ENCODE measurements around the gene TEKTIP1. TPM values are rescaled to one million over a fixed set of nuclear protein-coding genes. Genes with fewer than 3 reads are reported as not detected.

The TEKTIP1 gene
- total and polyA plus RNA-seq, 2 donors (not counting 1 experiment from before 2014, with no cell fraction given): 6.3 to 17.3 TPM

GRCh38 chr19:3573858-3574637, 35.1 kb downstream of the TEKTIP1 start:
- Histone ChIP-seq H3K9me3 (ENCODE audit: control extremely low read depth in 1 of 3, control insufficient read depth in 2 of 3, insufficient read depth in 1 of 3, low read length in 2 of 3) (peaks cover 0 to 15% (median 0%) of the 10 kb centered on the region in 3 donors), H2AFZ (ENCODE audit: insufficient read depth, low read depth, low read length, poor library complexity, severe bottlenecking) (no peak overlapping the region), H3K79me2 (ENCODE audit: control insufficient read depth, insufficient read depth, low read length) (no peaks in the 10 kb centered on the region), H3K4me1 (ENCODE audit: control insufficient read depth in 2 of 2, insufficient read depth in 2 of 2, low read length in 2 of 2) (peaks cover 12 to 18% of the 10 kb centered on the region in 2 donors), H3K27me3 (replicated peaks in 1 of 4; ENCODE audit: control extremely low read depth in 1 of 4, control insufficient read depth in 3 of 4, insufficient read depth in 4 of 4, low read length in 3 of 4) (no peaks in the 10 kb centered on the region), H3K36me3 (replicated peaks in 1 of 2; ENCODE audit: control extremely low read depth in 1 of 2, control insufficient read depth in 1 of 2, extremely low read depth in 1 of 2, insufficient read depth in 2 of 2, low read length in 1 of 2) (no peaks in the 10 kb centered on the region), H3K27ac (ENCODE audit: low read length in 2 of 2) (no peak overlapping the region), H3K4me3 (ENCODE audit: control extremely low read depth in 1 of 5, extremely low read depth in 1 of 5, insufficient read depth in 1 of 5, low read depth in 2 of 5, low read length in 4 of 5) (peak overlapping the region in 4 of 5 experiments; percentile 72 to 79 (median 74)), H4K20me1 (ENCODE audit: control insufficient read depth, insufficient read depth, low read length, poor library complexity, severe bottlenecking) (peaks cover 7% of the 10 kb centered on the region), H3K9ac (ENCODE audit: low read length) (peak overlapping the region; percentile 76), H3K4me2 (replicated peaks; ENCODE audit: low read depth, low read length, poor library complexity, severe bottlenecking) (peak overlapping the region; percentile 100)
- ChIA-PET CTCF (interaction anchor here (0.6 to 1.0 kb wide), 2 partner anchors 20 to 830 kb away, joined by 3 to 5 read pairs; no protein-coding TSS in a partner anchor), POLR2A (no interaction called here)
- peaks cover 16% of the 10 kb centered on the region for H3K4me1 Mint-ChIP-seq
- 67% methylated on average over 49 of the region's 55 CpGs for WGBS (ENCODE audit: insufficient coverage)
- intact Hi-C loops (cut with micrococcal nuclease): loop anchor here (5.0 kb wide), 1 partner anchor 188 kb away; the partner anchor contains the start of genes APBA3 and MRPL54
- TF ChIP-seq EZH2 (IDR thresholded peaks at IDR 0.05; ENCODE audit: borderline replicate concordance, insufficient read depth, low read depth, low read length, poor library complexity, severe bottlenecking): no peak
- TF ChIP-seq, protein P1, sequence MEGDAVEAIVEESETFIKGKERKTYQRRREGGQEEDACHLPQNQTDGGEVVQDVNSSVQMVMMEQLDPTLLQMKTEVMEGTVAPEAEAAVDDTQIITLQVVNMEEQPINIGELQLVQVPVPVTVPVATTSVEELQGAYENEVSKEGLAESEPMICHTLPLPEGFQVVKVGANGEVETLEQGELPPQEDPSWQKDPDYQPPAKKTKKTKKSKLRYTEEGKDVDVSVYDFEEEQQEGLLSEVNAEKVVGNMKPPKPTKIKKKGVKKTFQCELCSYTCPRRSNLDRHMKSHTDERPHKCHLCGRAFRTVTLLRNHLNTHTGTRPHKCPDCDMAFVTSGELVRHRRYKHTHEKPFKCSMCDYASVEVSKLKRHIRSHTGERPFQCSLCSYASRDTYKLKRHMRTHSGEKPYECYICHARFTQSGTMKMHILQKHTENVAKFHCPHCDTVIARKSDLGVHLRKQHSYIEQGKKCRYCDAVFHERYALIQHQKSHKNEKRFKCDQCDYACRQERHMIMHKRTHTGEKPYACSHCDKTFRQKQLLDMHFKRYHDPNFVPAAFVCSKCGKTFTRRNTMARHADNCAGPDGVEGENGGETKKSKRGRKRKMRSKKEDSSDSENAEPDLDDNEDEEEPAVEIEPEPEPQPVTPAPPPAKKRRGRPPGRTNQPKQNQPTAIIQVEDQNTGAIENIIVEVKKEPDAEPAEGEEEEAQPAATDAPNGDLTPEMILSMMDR (IDR thresholded peaks at IDR 0.05): no peak
- ATAC-seq (ENCODE audit: low read depth): no peak
- H3K4me3 Mint-ChIP-seq: peak overlapping the region; percentile 86
- peak overlapping the region; percentile 63 for H3K27ac Mint-ChIP-seq
- H3K9me3 Mint-ChIP-seq (ENCODE audit: insufficient read depth): no peaks in the 10 kb centered on the region
- peak; percentile 85 for DNase-seq
- H3K27me3 Mint-ChIP-seq: no peaks in the 10 kb centered on the region

- Histone ChIP-seq H3K4me3 (ENCODE audit: control extremely low read depth in 1 of 5, extremely low read depth in 1 of 5, insufficient read depth in 1 of 5, low read depth in 2 of 5, low read length in 4 of 5) (no peak overlapping the region), H3K27me3 (replicated peaks in 1 of 4; ENCODE audit: control extremely low read depth in 1 of 4, control insufficient read depth in 3 of 4, insufficient read depth in 4 of 4, low read length in 3 of 4) (no peaks in the 10 kb centered on the region), H2AFZ (ENCODE audit: insufficient read depth, low read depth, low read length, poor library complexity, severe bottlenecking) (no peak overlapping the region), H3K4me2 (replicated peaks; ENCODE audit: low read depth, low read length, poor library complexity, severe bottlenecking) (no peak overlapping the region), H3K9ac (ENCODE audit: low read length) (no peak overlapping the region), H3K79me2 (ENCODE audit: control insufficient read depth, insufficient read depth, low read length) (no peaks in the 10 kb centered on the region), H4K20me1 (ENCODE audit: control insufficient read depth, insufficient read depth, low read length, poor library complexity, severe bottlenecking) (peaks cover 7% of the 10 kb centered on the region), H3K9me3 (ENCODE audit: control extremely low read depth in 1 of 3, control insufficient read depth in 2 of 3, insufficient read depth in 1 of 3, low read length in 2 of 3) (peaks cover 0 to 15% (median 0%) of the 10 kb centered on the region in 3 donors), H3K4me1 (ENCODE audit: control insufficient read depth in 2 of 2, insufficient read depth in 2 of 2, low read length in 2 of 2) (peaks cover 12 to 18% of the 10 kb centered on the region in 2 donors), H3K27ac (ENCODE audit: low read length in 2 of 2) (no peak overlapping the region), H3K36me3 (replicated peaks in 1 of 2; ENCODE audit: control extremely low read depth in 1 of 2, control insufficient read depth in 1 of 2, extremely low read depth in 1 of 2, insufficient read depth in 2 of 2, low read length in 1 of 2) (no peaks in the 10 kb centered on the region)
- H3K27me3 Mint-ChIP-seq: no peaks in the 10 kb centered on the region
- H3K9me3 Mint-ChIP-seq (ENCODE audit: insufficient read depth): no peaks in the 10 kb centered on the region
- DNase-seq (no peak), ATAC-seq (ENCODE audit: low read depth) (no peak)
- H3K27ac Mint-ChIP-seq: no peak overlapping the region
- H3K4me1 Mint-ChIP-seq: peaks cover 16% of the 10 kb centered on the region
- TF ChIP-seq, protein P1 (IDR thresholded peaks at IDR 0.05): no peak
- ChIA-PET POLR2A (interaction anchor here (0.6 kb wide), 2 partner anchors 7 to 58 kb away, joined by 5 to 6 read pairs; no protein-coding TSS in a partner anchor), CTCF (interaction anchor here (1.0 to 1.9 kb wide), 3 partner anchors 16 to 31 kb away, joined by 4 to 7 read pairs (median 4); no protein-coding TSS in a partner anchor)
- WGBS (ENCODE audit: insufficient coverage): 95% methylated on average over 13 of the region's 19 CpGs
- H3K4me3 Mint-ChIP-seq: peak overlapping the region; percentile 57
- intact Hi-C loops (cut with micrococcal nuclease): no loop called here
Measured at GRCh38 chr19:3575260-3575741, 36.3 kb downstream of the TEKTIP1 start.

Measured in B cell (primary cell).